ENCODE measurements around the gene OR5AC2. TPM values are rescaled to one million over a fixed set of nuclear protein-coding genes. Genes with fewer than 3 reads are reported as not detected.

The OR5AC2 gene
- polyA plus RNA-seq, 2 of the 4 experiments (the other 2 are of a cell fraction), result not detected

GRCh38 chr3:98038876-98039275 is 48.1 kb upstream of the OR5AC2 start:
- FAIRE-seq (no peak), DNase-seq (ENCODE audit: low read depth in 1 of 2, low spot score in 1 of 2) (no peak), ATAC-seq (peak; percentile 45 to 51; a peak in 5 of 6 replicates)
- 45% methylated on average over 3 of the region's 3 CpGs for WGBS (ENCODE audit: missing lambda C conversion rate)
- H3K9me3 ChIP-seq, result 0 out of 3 replicates have a peak, but pooled peaks cover 4% of the 10 kb centered on the region
- ChIA-PET CTCF (interaction anchor here (0.6 to 7.9 kb wide), 25 partner anchors 9 to 534 kb away, joined by 3 to 89 read pairs (median 5); partner anchors contain the start of gene CRYBG3), POLR2A (no interaction called here)
- H3K4me1 ChIP-seq, result no peaks in the 10 kb centered on the region
- H3K4me3 ChIP-seq, result no peak overlapping the region; the same call in 2 of the 3 replicates
- H3K4me2 ChIP-seq, result peak overlapping the region; percentile 61
- no peak overlapping the region for H3K27ac ChIP-seq
- no peak for TF ChIP-seq ELK1 (IDR thresholded peaks at IDR 0.05; ENCODE audit: low read depth, low read length)
- no peak for TF ChIP-seq E2F6 (IDR thresholded peaks at IDR 0.05; ENCODE audit: borderline replicate concordance, low read depth)
- TF ChIP-seq FOSL2 (IDR thresholded peaks at IDR 0.05), result no peak
- TF ChIP-seq FOSL2 (CRISPR knock-in tag; IDR thresholded peaks at IDR 0.05), result no peak
- no peak; the same call in 1 of the 2 replicates for TF ChIP-seq CBX8 (IDR thresholded peaks at IDR 0.05)
- TF ChIP-seq RARB (CRISPR knock-in tag; IDR thresholded peaks at IDR 0.05), result no peak
- TF ChIP-seq HOXB5 (CRISPR knock-in tag; IDR thresholded peaks at IDR 0.05), result no peak
- TF ChIP-seq CHD4 (IDR thresholded peaks at IDR 0.05; ENCODE audit: borderline replicate concordance), result no peak
- TF ChIP-seq CTCF (IDR thresholded peaks at IDR 0.05), result no peak
- TF ChIP-seq EP300 (IDR thresholded peaks at IDR 0.05), result no peak
- no peak for TF ChIP-seq TFCP2L1 (CRISPR knock-in tag; IDR thresholded peaks at IDR 0.05)
- TF ChIP-seq CEBPB (IDR thresholded peaks at IDR 0.05), result no peak
- TF ChIP-seq KDM1A (IDR thresholded peaks at IDR 0.05; ENCODE audit: low read depth), result no peak
- no peak for TF ChIP-seq FOSB (CRISPR knock-in tag; IDR thresholded peaks at IDR 0.05)
- no peak for TF ChIP-seq CHD2 (IDR thresholded peaks at IDR 0.05; ENCODE audit: low read length, partially characterized antibody)
- no peak for TF ChIP-seq ZNF302 (CRISPR knock-in tag; IDR thresholded peaks at IDR 0.05)
- TF ChIP-seq POLR2A (IDR thresholded peaks at IDR 0.05; ENCODE audit: low read length), result no peak
- TF ChIP-seq PHF8 (IDR thresholded peaks at IDR 0.05; ENCODE audit: borderline replicate concordance, low read depth), result no peak
- TF ChIP-seq RFX5 (IDR thresholded peaks at IDR 0.05), result no peak
- TF ChIP-seq ESRRA (IDR thresholded peaks at IDR 0.05; ENCODE audit: borderline replicate concordance, low read length), result no peak
- no peak for TF ChIP-seq BHLHE40 (IDR thresholded peaks at IDR 0.05; ENCODE audit: low read depth, low read length)

- 0 out of 3 replicates have a peak, but pooled peaks cover 4% of the 10 kb centered on the region for H3K9me3 ChIP-seq
- ChIA-PET POLR2A (no interaction called here), CTCF (interaction anchor here (0.6 to 7.9 kb wide), 28 partner anchors 9 to 1709 kb away, joined by 3 to 89 read pairs (median 4); no protein-coding TSS in a partner anchor)
- peak overlapping the region; percentile 19; the same call in 1 of the 3 replicates for H3K4me3 ChIP-seq
- FAIRE-seq (peak; percentile 100), ATAC-seq (peak; percentile 90 to 96), DNase-seq (ENCODE audit: low read depth in 1 of 2, low spot score in 1 of 2) (peak; percentile 35 to 89)
- WGBS (ENCODE audit: missing lambda C conversion rate), result 9% methylated on average over 13 of the region's 13 CpGs
- peak overlapping the region; percentile 61 for H3K4me2 ChIP-seq
- H3K27ac ChIP-seq, result no peak overlapping the region
- no peaks in the 10 kb centered on the region for H3K4me1 ChIP-seq
- TF ChIP-seq MAFK (IDR thresholded peaks at IDR 0.05; ENCODE audit: partially characterized antibody) (peak; percentile 69), BHLHE40 (IDR thresholded peaks at IDR 0.05; ENCODE audit: low read depth, low read length) (no peak), CHD4 (IDR thresholded peaks at IDR 0.05; ENCODE audit: borderline replicate concordance) (no peak), KDM5A (IDR thresholded peaks at IDR 0.05) (no peak), FOSB (CRISPR knock-in tag; IDR thresholded peaks at IDR 0.05) (no peak), ZC3H11A (IDR thresholded peaks at IDR 0.05) (no peak), CHD2 (IDR thresholded peaks at IDR 0.05; ENCODE audit: low read length, partially characterized antibody) (no peak), ZNF302 (CRISPR knock-in tag; IDR thresholded peaks at IDR 0.05) (no peak), EHMT2 (IDR thresholded peaks at IDR 0.05; ENCODE audit: low read depth) (no peak), POLR2A (IDR thresholded peaks at IDR 0.05; ENCODE audit: low read length) (no peak), MYC (IDR thresholded peaks at IDR 0.05; ENCODE audit: borderline replicate concordance, low read length) (no peak), EHF (CRISPR knock-in tag; IDR thresholded peaks at IDR 0.05) (no peak), JUN (IDR thresholded peaks at IDR 0.05) (no peak), CBX8 (IDR thresholded peaks at IDR 0.05) (no peak), E2F6 (IDR thresholded peaks at IDR 0.05; ENCODE audit: borderline replicate concordance, low read depth) (no peak), RNF2 (IDR thresholded peaks at IDR 0.05; ENCODE audit: borderline replicate concordance, low read depth) (no peak), PBX3 (IDR thresholded peaks at IDR 0.05) (no peak), USF2 (IDR thresholded peaks at IDR 0.05) (no peak)
Measured at GRCh38 chr3:98039322-98040024, 47.5 kb upstream of the OR5AC2 start.

Measured in A549 (cell line).